Activated naive CD8-positive, alpha-beta T cell treated with anti-CD3 and anti-CD28 coated beads for 36 hours (primary cell): Measurements from ENCODE around the gene TUBB2B. TPM values are rescaled to one million over a fixed set of nuclear protein-coding genes. Genes with fewer than 3 reads are reported as not detected.
A peak's percentile ranks its signal among the peaks of the same experiment; 100 is the strongest.
"Not testable (repeated sequence)": the region's sequence is repeated elsewhere in the genome, so short reads cannot be mapped to it uniquely, and the experiment has no call there.

Experiments used
- DNase-seq: peaks from one replicate; pipeline ENCODE4 v3.0.0; 2021
- H3K27ac Mint-ChIP-seq: one replicate; pipeline ENCODE4 v1.8.0; 2022; ENCODE audit warnings: mild to moderate bottlenecking, moderate library complexity, mixed read lengths
- H3K27me3 Mint-ChIP-seq: one replicate; pipeline ENCODE4 v1.8.0; 2022; ENCODE audit warnings: mild to moderate bottlenecking, mixed read lengths
- H3K36me3 Mint-ChIP-seq: one replicate; pipeline ENCODE4 v1.8.0; 2021; ENCODE audit warnings: mild to moderate bottlenecking, mixed read lengths
- H3K4me1 Mint-ChIP-seq: one replicate; pipeline ENCODE4 v1.8.0; 2021; ENCODE audit warnings: mixed read lengths
- H3K4me3 Mint-ChIP-seq: one replicate; pipeline ENCODE4 v1.8.0; 2022; ENCODE audit warnings: mild to moderate bottlenecking, moderate library complexity, mixed read lengths
- H3K9me3 Mint-ChIP-seq: one replicate; pipeline ENCODE4 v1.8.0; 2022; ENCODE audit warnings: mixed read lengths
- total RNA-seq, 2 experiments: library from RNA; stranded (reverse); gene quantifications; one replicate each; pipeline ENCODE4 v1.2.3, GENCODE V29; 2021

Gene TUBB2B
- total RNA-seq, 2 experiments from 2014 or later: 0.25 to 0.28 TPM

DNA sequence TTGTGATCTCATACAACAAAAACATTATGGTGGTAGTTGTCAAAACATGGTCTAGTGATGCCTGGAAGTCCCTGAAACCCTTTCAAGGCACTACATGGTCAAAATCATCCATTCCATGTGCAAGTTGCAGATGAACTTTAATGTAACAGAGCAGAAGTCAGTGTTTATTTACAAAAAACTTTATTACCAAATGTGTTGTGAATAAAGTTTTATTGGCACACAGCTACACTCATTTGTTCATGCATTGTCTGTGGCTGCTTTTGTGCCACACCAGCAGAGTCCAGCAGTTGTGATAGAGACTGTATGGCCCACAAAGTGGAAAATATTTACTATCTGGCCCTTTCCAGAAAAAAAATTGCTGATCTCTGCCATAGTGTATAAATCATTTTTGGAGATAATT lies 26.8 kb downstream of the TUBB2B start:
- DNase-seq: no peak
- Mint-ChIP-seq H3K27ac (no peak overlapping the region), H3K9me3 (peaks cover 12% of the 10 kb centered on the region), H3K36me3 (peaks cover 2% of the 10 kb centered on the region), H3K27me3 (no peaks in the 10 kb centered on the region), H3K4me1 (no peaks in the 10 kb centered on the region), H3K4me3 (no peak overlapping the region)

DNA sequence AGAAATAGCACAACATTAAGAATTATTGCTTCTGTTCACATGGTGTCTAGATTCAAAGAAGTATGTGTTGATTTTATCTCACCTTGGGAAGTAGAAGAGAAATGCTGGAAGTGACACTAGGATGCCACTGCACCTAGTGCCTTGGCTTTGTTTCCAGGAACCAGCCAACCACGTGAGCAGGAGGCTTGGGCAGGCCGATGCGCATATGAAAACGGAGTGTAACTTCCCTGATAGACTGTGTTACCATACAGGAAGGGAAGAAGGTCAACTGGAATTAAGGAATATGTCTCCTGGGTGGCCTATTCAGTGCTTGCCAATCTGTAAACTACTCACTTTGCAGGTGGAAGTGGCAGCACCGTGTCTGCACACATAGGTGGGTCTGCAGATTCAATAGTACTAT lies 28.1 kb downstream of the TUBB2B start:
- Mint-ChIP-seq H3K4me1 (no peaks in the 10 kb centered on the region), H3K27me3 (no peaks in the 10 kb centered on the region), H3K36me3 (no peaks in the 10 kb centered on the region), H3K27ac (no peak overlapping the region), H3K9me3 (peaks cover 6% of the 10 kb centered on the region), H3K4me3 (no peak overlapping the region)
- DNase-seq: no peak

DNA sequence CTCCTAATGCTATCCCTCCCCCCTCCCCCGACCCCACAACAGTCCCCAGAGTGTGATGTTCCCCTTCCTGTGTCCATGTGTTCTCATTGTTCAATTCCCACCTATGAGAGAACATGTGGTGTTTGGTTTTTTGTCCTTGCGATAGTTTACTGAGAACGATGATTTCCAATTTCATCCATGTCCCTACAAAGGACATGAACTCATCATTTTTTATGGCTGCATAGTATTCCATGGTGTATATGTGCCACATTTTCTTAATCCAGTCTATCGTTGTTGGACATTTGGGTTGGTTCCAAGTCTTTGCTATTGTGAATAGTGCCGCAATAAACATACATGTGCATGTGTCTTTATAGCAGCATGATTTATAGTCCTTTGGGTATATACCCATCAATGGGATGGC lies 29.7 kb downstream of the TUBB2B start:
- not testable (repeated sequence) for DNase-seq, H3K9me3 Mint-ChIP-seq, H3K27me3 Mint-ChIP-seq, H3K4me3 Mint-ChIP-seq, H3K36me3 Mint-ChIP-seq, H3K4me1 Mint-ChIP-seq, H3K27ac Mint-ChIP-seq

DNA sequence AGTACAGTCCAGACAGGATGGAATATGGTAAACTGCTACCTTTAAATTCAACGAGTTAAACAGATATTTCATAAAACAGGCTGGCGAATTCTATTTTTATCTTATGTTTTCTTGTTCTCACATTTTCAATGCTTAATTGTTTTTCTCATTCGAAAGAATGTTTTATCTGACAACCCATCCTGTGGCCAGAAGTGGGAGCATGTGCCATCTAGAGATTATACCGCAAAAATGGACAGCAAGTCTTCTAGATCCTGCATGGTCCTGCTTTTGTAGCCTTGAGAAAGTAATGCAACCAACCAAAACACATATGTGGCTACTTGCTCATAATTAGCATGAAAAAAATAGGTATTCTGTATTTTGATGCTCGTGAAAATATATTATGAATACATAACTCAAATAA lies 30.7 kb downstream of the TUBB2B start:
- no peaks in the 10 kb centered on the region for H3K36me3 Mint-ChIP-seq
- H3K27ac Mint-ChIP-seq: no peak overlapping the region
- H3K4me3 Mint-ChIP-seq: no peak overlapping the region
- H3K4me1 Mint-ChIP-seq: no peaks in the 10 kb centered on the region
- no peaks in the 10 kb centered on the region for H3K9me3 Mint-ChIP-seq
- no peaks in the 10 kb centered on the region for H3K27me3 Mint-ChIP-seq
- DNase-seq: no peak

DNA sequence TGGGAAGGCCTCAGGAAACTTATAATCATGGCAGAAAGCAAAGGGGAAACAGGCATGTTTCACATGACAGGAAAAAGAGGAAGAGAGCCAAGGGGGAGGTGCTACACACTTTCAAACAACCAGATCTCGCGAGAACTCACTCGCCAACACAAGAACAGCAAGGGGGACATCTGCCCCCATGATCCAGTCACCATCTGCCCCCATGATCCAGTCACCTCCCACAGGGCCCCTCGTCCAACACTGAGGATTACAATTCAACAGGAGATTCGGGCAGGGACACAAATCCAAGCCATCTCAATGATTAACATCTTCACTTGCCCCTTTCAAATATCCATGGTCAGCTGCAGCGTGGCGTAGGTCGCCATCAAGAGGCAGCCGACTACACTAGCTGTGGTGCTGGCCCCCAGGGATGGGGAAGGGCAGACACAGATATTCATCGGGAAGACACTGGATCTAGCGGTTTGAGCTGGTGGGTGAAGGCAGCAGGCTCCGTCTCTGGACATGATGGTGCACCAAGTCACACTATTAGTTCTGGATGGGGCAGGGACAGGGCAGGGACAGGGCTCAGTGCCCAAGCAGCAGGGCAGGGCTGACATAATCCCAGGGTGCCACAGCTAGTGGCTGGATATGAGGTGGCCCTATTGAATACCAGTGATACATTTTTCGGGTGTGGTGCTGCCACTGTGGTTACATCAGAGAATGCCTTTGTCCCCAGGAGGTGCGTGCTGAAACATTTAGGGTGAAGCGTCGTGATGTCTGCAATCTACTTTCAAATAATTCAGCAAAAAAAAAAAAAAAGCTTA lies 31.6 kb downstream of the TUBB2B start:
- no peak overlapping the region for H3K4me3 Mint-ChIP-seq
- H3K27me3 Mint-ChIP-seq: no peaks in the 10 kb centered on the region
- DNase-seq: no peak
- H3K4me1 Mint-ChIP-seq: no peaks in the 10 kb centered on the region
- H3K27ac Mint-ChIP-seq: no peak overlapping the region
- no peaks in the 10 kb centered on the region for H3K9me3 Mint-ChIP-seq
- no peaks in the 10 kb centered on the region for H3K36me3 Mint-ChIP-seq

DNA sequence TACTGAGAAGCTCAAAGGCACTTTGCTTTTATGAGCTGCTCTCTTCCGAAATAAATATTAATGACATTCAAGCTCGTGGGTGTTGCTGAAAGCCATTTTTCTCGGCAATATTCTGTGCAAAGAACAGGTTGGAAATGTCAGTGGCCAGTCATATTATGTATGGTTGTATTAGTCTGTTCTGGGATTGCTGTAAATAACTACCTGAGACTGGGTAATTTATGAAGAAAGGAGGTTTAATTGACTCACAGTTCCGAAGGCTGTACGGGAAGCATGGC lies 32.1 kb downstream of the TUBB2B start:
- Mint-ChIP-seq H3K4me3 (no peak overlapping the region), H3K9me3 (no peaks in the 10 kb centered on the region), H3K36me3 (no peaks in the 10 kb centered on the region), H3K4me1 (no peaks in the 10 kb centered on the region), H3K27ac (no peak overlapping the region), H3K27me3 (no peaks in the 10 kb centered on the region)
- DNase-seq: no peak

DNA sequence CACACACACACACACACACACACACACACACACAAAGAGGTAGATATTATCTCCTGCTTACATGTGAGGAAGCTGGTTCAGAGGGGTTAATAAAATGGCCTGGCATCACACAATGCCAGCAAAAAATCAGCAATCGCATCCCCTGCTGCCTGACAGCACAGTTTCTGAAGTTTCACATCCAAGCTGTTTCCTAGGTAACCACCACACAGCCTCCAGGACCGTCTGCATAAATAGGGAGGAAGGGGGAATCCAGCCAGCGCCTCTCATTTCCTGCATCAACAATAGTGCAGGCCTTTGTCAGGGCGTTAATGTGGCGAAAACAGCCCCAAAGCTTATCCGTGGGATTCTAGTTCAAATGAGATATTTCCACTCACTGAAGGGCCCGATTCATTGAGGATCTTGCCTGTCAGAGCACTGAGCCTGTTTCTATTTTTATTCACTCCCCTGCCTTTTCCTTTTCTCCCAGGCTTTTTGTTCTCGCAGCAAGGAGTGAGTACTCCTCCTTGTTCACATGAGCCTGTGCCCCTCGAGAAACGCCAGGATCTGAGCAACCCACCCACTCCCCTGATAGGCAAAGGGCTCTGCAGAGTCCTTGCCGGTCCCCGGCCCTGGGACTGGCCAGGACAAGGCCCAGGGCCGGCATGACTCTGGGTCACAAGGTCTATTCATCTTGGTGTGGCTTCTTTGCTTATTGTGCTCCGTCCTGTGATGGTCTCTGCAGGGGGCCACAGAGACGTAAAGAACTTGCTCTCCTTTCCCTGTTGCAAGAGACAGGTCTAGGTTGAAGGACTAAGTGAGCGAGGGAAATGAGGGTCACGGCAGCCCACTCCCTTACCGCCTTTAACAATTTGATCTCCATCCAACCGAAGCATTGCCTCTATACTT lies 32.7 kb downstream of the TUBB2B start:
- peak; percentile 14 for DNase-seq
- no peaks in the 10 kb centered on the region for H3K27me3 Mint-ChIP-seq
- no peak overlapping the region for H3K4me3 Mint-ChIP-seq
- no peak overlapping the region for H3K27ac Mint-ChIP-seq
- H3K4me1 Mint-ChIP-seq: no peaks in the 10 kb centered on the region
- no peaks in the 10 kb centered on the region for H3K9me3 Mint-ChIP-seq
- H3K36me3 Mint-ChIP-seq: no peaks in the 10 kb centered on the region

DNA sequence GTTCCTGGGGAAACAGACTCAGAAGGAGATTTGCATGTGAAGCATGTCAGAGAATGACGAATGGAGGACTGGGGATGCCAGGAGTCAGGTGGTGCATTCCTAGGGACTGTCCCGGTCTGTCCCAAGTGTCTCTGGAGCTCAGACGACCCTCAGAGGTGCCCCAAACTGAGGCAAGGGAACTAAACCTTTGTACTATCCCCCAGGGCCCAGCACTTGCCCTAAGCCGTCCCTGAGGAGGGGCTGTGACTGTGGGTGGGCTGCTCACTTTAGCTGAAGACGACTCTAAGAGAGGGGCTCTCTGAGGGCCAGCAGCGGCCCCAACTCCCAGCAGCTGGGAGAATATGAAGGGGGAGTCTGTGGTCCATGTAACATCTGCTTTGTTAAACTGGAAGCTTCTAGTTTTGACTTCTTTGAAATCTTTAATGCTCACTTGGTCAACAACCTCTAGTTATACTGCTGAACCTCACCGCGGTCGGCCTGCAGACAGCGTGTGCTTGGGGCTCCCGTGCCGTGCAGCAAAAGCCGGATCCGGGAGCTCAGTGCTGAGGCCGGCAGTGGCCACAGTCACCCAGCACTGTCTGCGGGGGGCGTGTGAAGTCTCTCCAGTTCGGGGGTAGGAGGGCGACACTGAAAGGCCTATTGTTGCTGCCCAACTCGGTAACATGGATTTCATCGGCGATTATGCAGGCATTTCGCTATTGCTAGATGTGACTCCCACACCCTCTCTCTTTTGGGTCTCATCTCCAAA lies 34.2 kb downstream of the TUBB2B start:
- Mint-ChIP-seq H3K4me3 (no peak overlapping the region), H3K9me3 (no peaks in the 10 kb centered on the region), H3K36me3 (no peaks in the 10 kb centered on the region), H3K27me3 (no peaks in the 10 kb centered on the region), H3K4me1 (no peaks in the 10 kb centered on the region), H3K27ac (no peak overlapping the region)
- DNase-seq: no peak

DNA sequence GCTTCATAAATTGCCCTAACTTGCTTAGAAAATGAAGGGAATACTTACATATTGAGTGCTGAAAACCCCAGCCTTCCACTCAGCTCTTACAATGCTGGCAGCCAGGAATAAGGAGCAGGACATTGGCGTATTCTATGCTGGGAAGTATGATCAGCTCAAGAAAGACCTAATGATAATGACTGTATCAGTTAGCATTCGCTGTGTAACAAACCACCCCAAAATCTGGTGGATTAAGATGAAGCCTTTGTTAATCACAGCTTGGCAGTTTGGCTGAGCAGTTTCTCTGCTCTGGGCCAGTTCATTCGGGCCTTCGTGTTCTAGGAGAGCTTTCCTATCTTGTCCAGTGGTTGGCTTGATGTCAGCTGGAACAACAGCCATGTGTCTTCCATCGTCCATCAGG lies 36.7 kb downstream of the TUBB2B start:
- no peak overlapping the region for H3K4me3 Mint-ChIP-seq
- H3K36me3 Mint-ChIP-seq: no peaks in the 10 kb centered on the region
- no peaks in the 10 kb centered on the region for H3K4me1 Mint-ChIP-seq
- no peak overlapping the region for H3K27ac Mint-ChIP-seq
- no peaks in the 10 kb centered on the region for H3K9me3 Mint-ChIP-seq
- peaks cover 5% of the 10 kb centered on the region for H3K27me3 Mint-ChIP-seq
- DNase-seq: no peak

DNA sequence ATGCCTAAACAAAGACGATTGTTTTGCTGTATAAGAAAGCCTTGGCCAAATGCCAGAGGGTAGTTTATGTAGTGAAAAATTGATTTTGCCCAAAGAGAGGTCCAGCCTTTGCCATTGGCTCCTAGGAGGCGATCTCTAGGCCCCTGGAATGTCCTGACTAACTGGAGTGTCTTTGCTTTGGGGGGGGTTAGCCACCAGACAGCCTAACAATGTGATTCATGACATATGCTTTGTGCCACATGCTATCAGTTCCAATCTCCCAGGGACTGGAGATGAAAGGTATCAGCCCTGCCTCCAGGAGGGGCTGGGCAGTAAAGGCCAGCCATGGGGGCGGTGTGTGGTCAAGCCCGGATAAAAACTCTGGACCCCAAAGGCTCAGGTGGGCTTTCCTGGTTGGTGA lies 37.4 kb downstream of the TUBB2B start:
- DNase-seq: no peak

DNA sequence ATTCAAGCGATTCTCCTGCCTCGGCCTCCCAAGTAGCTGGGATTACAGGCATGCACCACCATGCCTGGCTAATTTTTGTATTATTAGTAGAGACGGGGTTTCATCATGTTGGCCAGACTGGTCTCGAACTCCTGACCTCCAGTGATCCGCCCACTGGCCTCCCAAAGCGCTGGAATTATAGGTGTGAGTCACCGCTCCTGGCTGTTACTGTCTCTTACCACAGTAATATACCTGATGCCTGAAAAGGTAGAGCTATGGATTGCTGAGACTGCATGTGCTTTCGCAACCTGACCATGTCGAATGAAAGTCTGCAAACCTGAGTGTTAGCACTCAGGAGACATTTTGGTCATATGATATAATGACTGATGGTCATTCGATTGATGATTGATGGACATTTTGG lies 38.3 kb downstream of the TUBB2B start:
- not testable (repeated sequence) for H3K9me3 Mint-ChIP-seq, H3K4me3 Mint-ChIP-seq, DNase-seq

More for the DNA sequence above, 37.4 kb downstream of the TUBB2B start:
- Mint-ChIP-seq H3K27me3 (peaks cover 5% of the 10 kb centered on the region), H3K9me3 (no peaks in the 10 kb centered on the region), H3K36me3 (no peaks in the 10 kb centered on the region), H3K4me1 (no peaks in the 10 kb centered on the region), H3K4me3 (no peak overlapping the region), H3K27ac (no peak overlapping the region)

DNA sequence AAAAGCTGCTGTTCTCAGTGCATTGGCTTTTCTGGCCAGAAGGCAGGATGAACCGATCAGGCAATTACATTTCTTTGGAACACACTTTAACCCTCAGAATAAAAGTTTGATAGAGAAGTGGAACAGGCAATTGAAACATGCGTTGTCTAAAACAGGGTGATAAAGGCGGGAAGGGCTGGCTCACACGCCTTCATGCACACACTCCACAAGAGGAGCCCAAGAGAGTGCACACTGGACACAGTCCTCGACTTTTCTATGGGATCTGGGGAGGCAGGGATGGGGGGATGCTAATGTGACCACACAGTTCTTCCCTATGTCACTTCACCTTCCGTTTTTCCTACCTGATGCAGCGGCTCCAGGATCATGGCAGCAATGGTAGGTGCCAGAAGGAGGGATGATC lies 39.2 kb downstream of the TUBB2B start:
- H3K27me3 Mint-ChIP-seq: peaks cover 5% of the 10 kb centered on the region
- no peaks in the 10 kb centered on the region for H3K36me3 Mint-ChIP-seq
- H3K9me3 Mint-ChIP-seq: no peaks in the 10 kb centered on the region
- H3K4me1 Mint-ChIP-seq: no peaks in the 10 kb centered on the region
- no peak overlapping the region for H3K27ac Mint-ChIP-seq
- H3K4me3 Mint-ChIP-seq: no peak overlapping the region
- no peak for DNase-seq

More for the DNA sequence above, 38.3 kb downstream of the TUBB2B start:
- H3K36me3 Mint-ChIP-seq, H3K27ac Mint-ChIP-seq, H3K4me1 Mint-ChIP-seq, H3K27me3 Mint-ChIP-seq: not testable (repeated sequence)

DNA sequence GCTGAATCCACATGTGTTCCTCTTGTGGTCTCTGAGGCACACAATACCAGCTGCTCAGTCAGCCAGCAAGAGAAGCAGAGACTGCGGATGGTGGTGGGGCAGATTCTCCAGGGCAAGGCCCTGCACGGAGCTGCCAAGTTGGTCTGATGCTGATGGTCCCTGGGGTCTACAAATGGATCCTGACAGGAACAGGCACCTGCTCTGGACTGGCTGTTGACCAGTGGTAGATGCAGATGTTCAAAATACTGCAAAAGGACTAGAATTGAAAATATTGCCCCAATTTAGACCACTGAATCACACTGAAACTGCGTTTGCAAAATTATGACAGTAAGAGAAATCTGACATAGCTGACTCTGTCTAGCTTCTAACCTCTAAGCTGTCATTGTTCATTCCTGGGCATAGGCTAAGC lies 40.5 kb downstream of the TUBB2B start:
- no peaks in the 10 kb centered on the region for H3K36me3 Mint-ChIP-seq
- peaks cover 5% of the 10 kb centered on the region for H3K27me3 Mint-ChIP-seq
- no peak overlapping the region for H3K4me3 Mint-ChIP-seq
- H3K27ac Mint-ChIP-seq: no peak overlapping the region
- no peak for DNase-seq
- no peaks in the 10 kb centered on the region for H3K9me3 Mint-ChIP-seq
- no peaks in the 10 kb centered on the region for H3K4me1 Mint-ChIP-seq

DNA sequence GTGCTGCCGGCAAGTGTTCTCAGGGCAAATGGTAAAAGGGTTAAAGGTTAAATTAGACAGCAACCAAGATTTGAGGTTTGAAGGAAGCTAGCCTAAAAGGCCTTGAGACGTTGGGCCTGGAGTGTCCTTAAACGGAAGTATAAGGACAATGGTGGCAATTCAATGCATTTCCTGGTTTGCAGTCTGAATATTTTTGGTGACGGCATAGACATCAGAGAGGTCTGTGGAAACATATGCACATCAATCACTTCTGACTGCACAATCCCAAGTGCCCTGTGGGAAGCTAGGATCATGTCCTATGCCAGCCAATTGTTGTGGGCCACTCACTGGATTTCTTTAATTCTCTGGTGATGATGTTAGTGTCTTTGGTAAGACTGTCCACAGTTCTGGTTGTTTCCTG lies 44.4 kb downstream of the TUBB2B start:
- no peaks in the 10 kb centered on the region for H3K36me3 Mint-ChIP-seq
- H3K27ac Mint-ChIP-seq: no peak overlapping the region
- no peak overlapping the region for H3K4me3 Mint-ChIP-seq
- no peaks in the 10 kb centered on the region for H3K9me3 Mint-ChIP-seq
- H3K4me1 Mint-ChIP-seq: no peaks in the 10 kb centered on the region
- DNase-seq: no peak
- peaks cover 13% of the 10 kb centered on the region for H3K27me3 Mint-ChIP-seq

DNA sequence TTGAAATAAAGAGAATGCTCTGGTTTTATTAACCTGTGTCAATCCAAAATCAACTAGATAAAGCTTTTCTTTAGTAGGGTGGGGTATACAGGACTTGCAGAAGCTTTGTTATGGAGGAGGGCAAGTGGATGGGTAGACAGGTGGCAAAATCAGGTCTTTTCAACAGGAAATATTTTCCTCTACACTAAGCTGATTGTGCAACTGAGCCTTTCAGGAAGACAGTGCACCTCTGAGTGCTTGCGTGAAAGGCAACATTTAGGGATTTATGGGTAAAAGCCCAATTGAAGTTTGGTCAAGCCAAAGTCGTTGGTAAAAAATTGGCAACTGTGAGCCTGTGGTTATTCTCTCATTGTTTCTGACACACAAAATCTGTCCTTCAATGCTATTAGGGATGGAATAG lies 46.3 kb downstream of the TUBB2B start:
- Mint-ChIP-seq H3K4me1 (peaks cover 3% of the 10 kb centered on the region), H3K27me3 (peaks cover 9% of the 10 kb centered on the region), H3K36me3 (no peaks in the 10 kb centered on the region), H3K9me3 (no peaks in the 10 kb centered on the region), H3K4me3 (no peak overlapping the region), H3K27ac (no peak overlapping the region)
- no peak for DNase-seq
